GM21381 (cell line): ENCODE data around the gene SCG5.
A peak's percentile ranks its signal among the peaks of the same experiment; 100 is the strongest.
"Not testable (repeated sequence)": the region's sequence is repeated elsewhere in the genome, so short reads cannot be mapped to it uniquely, and the experiment has no call there.

Experiments
- ATAC-seq: cut with Tn5 transposase; IDR thresholded peaks from one replicate; pipeline ENCODE4 v1.9.1; 2021; ENCODE audit warnings: mild to moderate bottlenecking, moderate library complexity; ENCODE audit not compliant: unreplicated experiment

The SCG5 gene

GRCh38 chr15:32641517-32642059 lies at the start of gene SCG5:
Gene SCG5 (plus strand): TSS chr15:32641710. CDS start chr15:32643593, 1,883 bp downstream.
- no peak for ATAC-seq

GRCh38 chr15:32593151-32593550 lies 48.4 kb upstream of the SCG5 start, which contains the start of gene GOLGA8N:
Gene GOLGA8N (plus strand): TSS chr15:32593456.
- ATAC-seq: not testable (repeated sequence)

- not testable (repeated sequence) for ATAC-seq
Observed at GRCh38 chr15:32609518-32609917, 32.0 kb upstream of the SCG5 start.

GRCh38 chr15:32610719-32611118 lies 30.8 kb upstream of the SCG5 start:
- ATAC-seq: not testable (repeated sequence)

GRCh38 chr15:32614712-32615050 lies 26.8 kb upstream of the SCG5 start:
- ATAC-seq: peak; percentile 28

- peak; percentile 64 for ATAC-seq
Observed at GRCh38 chr15:32615051-32615870, 26.2 kb upstream of the SCG5 start, which contains the start of gene ARHGAP11A. Gene ARHGAP11A (plus strand): TSS chr15:32615504. CDS start chr15:32616212, 708 bp downstream.

GRCh38 chr15:32615871-32616426 lies 25.6 kb upstream of the SCG5 start:
- ATAC-seq: peak; percentile 8

GRCh38 chr15:32636410-32636809 lies 5.1 kb upstream of the SCG5 start:
- no peak for ATAC-seq

- ATAC-seq: no peak
Observed at GRCh38 chr15:32636908-32637567, 4.5 kb upstream of the SCG5 start.

- no peak for ATAC-seq
Observed at GRCh38 chr15:32637704-32638103, 3.8 kb upstream of the SCG5 start.

- ATAC-seq: no peak
Observed at GRCh38 chr15:32642667-32643435, 1.3 kb downstream of the SCG5 start.

GRCh38 chr15:32643907-32644445 lies 2.5 kb downstream of the SCG5 start:
- ATAC-seq: no peak

GRCh38 chr15:32646291-32646690 lies 4.8 kb downstream of the SCG5 start:
- ATAC-seq: no peak

GRCh38 chr15:32649342-32649741 lies 7.8 kb downstream of the SCG5 start:
- ATAC-seq: no peak

- ATAC-seq: peak; percentile 84
Observed at GRCh38 chr15:32651229-32651837, 9.8 kb downstream of the SCG5 start.

GRCh38 chr15:32652178-32652577 lies 10.7 kb downstream of the SCG5 start:
- ATAC-seq: no peak

- ATAC-seq: no peak
Observed at GRCh38 chr15:32656091-32656490, 14.6 kb downstream of the SCG5 start.

GRCh38 chr15:32656496-32656895 lies 15.0 kb downstream of the SCG5 start:
- ATAC-seq: no peak

- ATAC-seq: no peak
Observed at GRCh38 chr15:32657198-32657883, 15.8 kb downstream of the SCG5 start.
